HepG2 (cell line): ENCODE measurements around the gene CHPF. TPM values are rescaled to one million over a fixed set of nuclear protein-coding genes. Genes with fewer than 3 reads are reported as not detected.

Experiments
- ARHGAP35 ChIP-seq: sonication (generic); formaldehyde crosslinking; IDR thresholded peaks from 2 replicates; pipeline ENCODE4 v1.9.0; 2022; ENCODE audit warnings: mild to moderate bottlenecking, inconsistent platforms, moderate library complexity, missing genetic modification reagents, borderline replicate concordance
- ARID2 ChIP-seq: sonication (generic); formaldehyde crosslinking; IDR thresholded peaks from 2 replicates; pipeline ENCODE4 v1.8.1; 2022; ENCODE audit warnings: mild to moderate bottlenecking, missing genetic modification reagents, borderline replicate concordance
- CBX2 ChIP-seq, 2 experiments: fragments of 200-600 bp in 1 of 2; sonication (generic); formaldehyde crosslinking in 1 of 2; IDR thresholded peaks; 2 replicates each; pipeline versions ENCODE4 v1.7.0 to v1.8.1; 2018 to 2022; ENCODE audit warnings: low read depth in 2 of 2, low read length in 1 of 2, mild to moderate bottlenecking in 1 of 2, missing genetic modification reagents in 1 of 2
- KIAA2018 ChIP-seq: sonication (generic); formaldehyde crosslinking; IDR thresholded peaks from 2 replicates; pipeline ENCODE4 v1.5.0; 2020; ENCODE audit warnings: mild to moderate bottlenecking, missing genetic modification reagents, borderline replicate concordance
- NCOA1 ChIP-seq: sonication (generic); formaldehyde crosslinking; IDR thresholded peaks from 2 replicates; pipeline ENCODE4 v1.9.0; 2021; ENCODE audit warnings: missing genetic modification reagents
- NFIB ChIP-seq: sonication (generic); formaldehyde crosslinking; IDR thresholded peaks from 2 replicates; pipeline ENCODE4 v1.9.0; 2021; ENCODE audit warnings: missing genetic modification reagents, mild to moderate bottlenecking, borderline replicate concordance
- PHF20 ChIP-seq: sonication (generic); formaldehyde crosslinking; IDR thresholded peaks from 2 replicates; pipeline ENCODE4 v1.5.0; 2020; ENCODE audit warnings: mild to moderate bottlenecking, missing genetic modification reagents
- POLR2AphosphoS5 ChIP-seq: IDR thresholded peaks from 2 replicates; pipeline ENCODE4 v1.6.1; 2012; ENCODE audit warnings: low read depth, low read length
- TBX3 ChIP-seq: fragments of 450-650 bp; IDR thresholded peaks from 2 replicates; pipeline ENCODE4 v1.6.1; 2017; ENCODE audit warnings: antibody characterized with exemption, mild to moderate bottlenecking, inconsistent platforms, borderline replicate concordance
- TGIF2 ChIP-seq: IDR thresholded peaks from 2 replicates; pipeline ENCODE4 v1.6.1; 2016; ENCODE audit warnings: control low read depth, missing compliant biosample characterization
- YY1 ChIP-seq: IDR thresholded peaks from 2 replicates; pipeline ENCODE4 v1.6.1; 2011; ENCODE audit warnings: low read length, low read depth, moderate library complexity, mild to moderate bottlenecking; ENCODE audit not compliant: insufficient read depth, insufficient replicate concordance
- ZBTB25 ChIP-seq: IDR thresholded peaks from 2 replicates; pipeline ENCODE4 v1.6.1; 2018; ENCODE audit warnings: missing genetic modification reagents
- ZBTB42 ChIP-seq: sonication (generic); formaldehyde crosslinking; IDR thresholded peaks from 2 replicates; pipeline ENCODE4 v1.5.0; 2020; ENCODE audit warnings: mild to moderate bottlenecking, missing genetic modification reagents
- ZNF501 ChIP-seq: sonication (generic); formaldehyde crosslinking; IDR thresholded peaks from 2 replicates; pipeline ENCODE4 v1.5.1; 2020; ENCODE audit warnings: mild to moderate bottlenecking, moderate library complexity, missing genetic modification reagents
- ZNF567 ChIP-seq: sonication (generic); formaldehyde crosslinking; IDR thresholded peaks from 2 replicates; pipeline ENCODE4 v1.8.1; 2023; ENCODE audit warnings: mild to moderate bottlenecking, missing genetic modification reagents, borderline replicate concordance
- ZNF740 ChIP-seq: sonication (generic); formaldehyde crosslinking; IDR thresholded peaks from 2 replicates; pipeline ENCODE4 v1.4.0; 2020; ENCODE audit warnings: missing genetic modification reagents
- ZNF746 ChIP-seq: sonication (generic); formaldehyde crosslinking; IDR thresholded peaks from 2 replicates; pipeline ENCODE4 v1.8.0; 2022; ENCODE audit warnings: mild to moderate bottlenecking, missing genetic modification reagents
- ZNF772 ChIP-seq: sonication (generic); formaldehyde crosslinking; IDR thresholded peaks from 2 replicates; pipeline ENCODE4 v1.5.0; 2020; ENCODE audit warnings: mild to moderate bottlenecking, missing genetic modification reagents
- ZSCAN31 ChIP-seq: sonication (generic); formaldehyde crosslinking; IDR thresholded peaks from 2 replicates; pipeline ENCODE4 v1.5.0; 2020; ENCODE audit warnings: low read depth, mild to moderate bottlenecking, missing genetic modification reagents
- polyA plus RNA-seq, 8 experiments: library from polyadenylated mRNA; depleted of rRNA in 3 of 8; stranded (reverse) in 7 of 8; unstranded in 1 of 8; fragments of >200 nt; fragmentation: Illumina TruSeq in 4 of 8; extraction: Trizol in 4 of 8; gene quantifications; 2 replicates each; pipeline versions ENCODE4 v1.2.1 to v1.2.3, GENCODE V29; 2011 to 2016; ENCODE audit warnings: low read depth in 4 of 8, missing spikeins in 1 of 8, mixed read lengths in 1 of 8; ENCODE audit not compliant: insufficient read depth in 1 of 8
- total RNA-seq, 5 experiments: library from RNA; depleted of rRNA; stranded (reverse); fragments of >200 nt; fragmentation: Illumina TruSeq; extraction: Trizol; gene quantifications; 2 replicates each; pipeline ENCODE4 v1.2.3, GENCODE V29; 2016; ENCODE audit warnings: low read depth in 1 of 5

CHPF gene
- total and polyA plus RNA-seq, 2 of the 13 experiments (the other 11 are each of a cell fraction or from before 2014, with no cell fraction given), result 79.6 to 111 TPM

GRCh38 chr2:219497495-219498279 lies 45.9 kb downstream of the CHPF start (continued):
- no peak for TF ChIP-seq KIAA2018 (CRISPR knock-in tag)
- no peak for TF ChIP-seq PHF20 (CRISPR knock-in tag)
- peak; percentile 80; the same call in 1 of the 2 replicates for TF ChIP-seq ARHGAP35 (CRISPR knock-in tag)
- peak; percentile 34; the same call in 1 of the 2 replicates for TF ChIP-seq ZBTB25 (CRISPR knock-in tag)
- TF ChIP-seq TBX3, result no peak
- TF ChIP-seq ZNF746 (CRISPR knock-in tag), result peak; percentile 47; the same call in 1 of the 2 replicates
- peak; percentile 54; the same call in 1 of the 2 replicates for TF ChIP-seq ZNF567 (CRISPR knock-in tag)
- 0 out of 2 replicates have a peak, but pooled peaks have one; percentile 84 for TF ChIP-seq ZSCAN31 (CRISPR knock-in tag)
- TF ChIP-seq ZBTB42 (CRISPR knock-in tag), result no peak
- peak; percentile 75; the same call in 1 of the 2 replicates for TF ChIP-seq POLR2AphosphoS5
- TF ChIP-seq ARID2 (CRISPR knock-in tag), result no peak
- peak; percentile 53; the same call in 1 of the 2 replicates for TF ChIP-seq TGIF2 (CRISPR knock-in tag)
- 0 out of 2 replicates have a peak, but pooled peaks have one; percentile 93 for TF ChIP-seq NFIB (CRISPR knock-in tag)
- no peak for TF ChIP-seq CBX2 (IDR thresholded peaks at IDR 0.05; ENCODE audit: low read depth, low read length)
- no peak for TF ChIP-seq CBX2 (CRISPR knock-in tag; IDR thresholded peaks at IDR 0.05; ENCODE audit: low read depth)
- TF ChIP-seq NCOA1 (CRISPR knock-in tag), result no peak
- TF ChIP-seq YY1, result no peak
- TF ChIP-seq ZNF740 (CRISPR knock-in tag), result no peak
- TF ChIP-seq ZNF501 (CRISPR knock-in tag), result no peak
- TF ChIP-seq ZNF772 (CRISPR knock-in tag), result peak; percentile 44
